GM18502 (cell line): ENCODE measurements around the gene FUT7.

Experiments
- ATAC-seq: cut with Tn5 transposase; IDR thresholded peaks from one replicate; pipeline ENCODE4 v1.9.1; 2021; ENCODE audit warnings: mild to moderate bottlenecking; ENCODE audit not compliant: unreplicated experiment, poor library complexity

Gene FUT7

GRCh38 chr9:136990242-136990911 lies 41.5 kb downstream of the FUT7 start:
- no peak for ATAC-seq

- ATAC-seq: no peak
These were observed 43.0 kb downstream of the FUT7 start for GRCh38 chr9:136988872-136989271.

DNA sequence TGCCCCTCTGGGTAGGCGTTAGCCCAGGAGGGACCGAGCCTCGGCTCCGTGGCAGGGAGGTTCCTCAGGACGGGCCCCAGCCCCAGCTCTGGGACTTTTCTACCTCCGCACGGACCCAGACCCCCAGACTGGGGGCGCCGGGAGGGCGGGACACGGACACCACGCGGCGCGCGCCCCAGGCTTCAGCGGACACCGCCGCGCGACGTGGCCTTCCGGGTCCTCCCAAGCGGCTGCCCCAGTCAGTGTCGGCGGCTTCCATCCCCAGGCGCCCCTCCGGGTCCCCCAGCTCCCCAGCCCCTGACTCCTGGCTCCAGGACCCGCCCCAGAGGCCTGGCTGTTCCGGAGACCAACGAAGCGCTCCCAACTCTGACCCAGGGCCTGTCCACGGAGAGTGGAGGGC lies 46.0 kb downstream of the FUT7 start:
- no peak for ATAC-seq

- no peak for ATAC-seq
These were observed 46.8 kb downstream of the FUT7 start for GRCh38 chr9:136985027-136985602.

- ATAC-seq: no peak
These were observed 47.3 kb downstream of the FUT7 start for GRCh38 chr9:136984464-136985026.

GRCh38 chr9:136983656-136984314 lies 48.1 kb downstream of the FUT7 start:
- ATAC-seq: no peak

DNA sequence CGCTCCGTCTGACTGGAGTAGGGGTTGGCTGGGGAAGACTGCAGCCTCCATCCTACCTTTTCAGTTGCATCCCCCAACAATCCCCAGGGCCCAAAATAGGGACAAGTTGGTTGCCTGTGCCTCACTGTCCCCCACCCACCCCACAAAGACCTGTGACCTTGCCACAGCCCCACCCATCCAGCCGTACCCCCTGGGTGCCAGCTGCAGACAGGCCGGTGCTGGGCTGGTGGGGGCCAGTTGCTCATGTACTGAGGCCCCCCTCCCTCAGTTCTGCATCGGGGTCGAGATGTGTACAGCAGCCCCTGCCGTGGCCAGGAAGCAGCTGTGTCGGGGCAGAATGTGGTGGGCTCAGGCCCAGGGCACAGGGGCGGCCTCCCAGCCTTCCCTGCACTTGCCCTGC lies 48.7 kb downstream of the FUT7 start:
- no peak for ATAC-seq

DNA sequence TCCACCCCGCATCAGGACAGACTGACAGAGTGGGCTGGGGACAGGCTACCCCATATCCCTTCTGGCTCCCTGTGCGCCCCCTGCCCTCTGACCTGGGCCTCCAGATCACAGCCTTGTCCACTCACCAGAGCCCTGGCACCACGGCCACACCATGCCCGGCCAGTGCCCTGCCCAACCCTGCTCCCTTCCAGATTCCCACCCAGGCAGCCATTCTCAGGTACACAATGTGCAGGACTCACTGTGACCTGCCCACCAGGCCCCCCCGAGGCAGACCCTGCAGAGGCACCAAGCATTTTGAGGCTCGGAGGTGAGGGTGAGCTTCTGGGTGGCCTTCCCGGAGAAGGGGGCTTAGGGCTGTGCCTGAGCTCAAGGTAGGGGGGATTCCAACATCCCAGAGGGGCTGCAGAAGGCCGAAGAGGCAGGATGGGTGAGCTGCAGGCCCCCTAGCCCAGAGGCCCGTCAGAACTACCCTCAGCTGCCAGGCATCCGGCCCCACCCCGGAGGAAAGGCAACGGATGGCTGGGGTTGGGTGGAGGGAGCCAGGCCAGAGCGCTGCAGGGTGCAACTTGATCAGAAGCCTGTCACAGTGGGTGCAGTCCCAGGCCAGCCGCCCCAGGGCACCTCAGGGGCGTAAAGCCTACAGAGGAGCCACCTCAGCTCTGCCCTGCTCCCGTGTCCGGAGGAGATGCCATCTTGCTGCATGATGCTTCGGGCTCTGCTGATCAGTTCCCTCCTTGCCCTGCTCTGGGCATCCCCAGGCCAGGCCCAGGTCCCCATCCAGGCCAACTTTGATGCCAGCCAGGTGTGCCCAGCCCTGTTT lies 49.4 kb downstream of the FUT7 start, which contains the start of gene LCNL1:
Gene LCNL1, plus strand, starts transcription at position 762 of the 820 bp plus-strand sequence. CDS start 594 bp downstream, outside the sequence.
- no peak for ATAC-seq

DNA sequence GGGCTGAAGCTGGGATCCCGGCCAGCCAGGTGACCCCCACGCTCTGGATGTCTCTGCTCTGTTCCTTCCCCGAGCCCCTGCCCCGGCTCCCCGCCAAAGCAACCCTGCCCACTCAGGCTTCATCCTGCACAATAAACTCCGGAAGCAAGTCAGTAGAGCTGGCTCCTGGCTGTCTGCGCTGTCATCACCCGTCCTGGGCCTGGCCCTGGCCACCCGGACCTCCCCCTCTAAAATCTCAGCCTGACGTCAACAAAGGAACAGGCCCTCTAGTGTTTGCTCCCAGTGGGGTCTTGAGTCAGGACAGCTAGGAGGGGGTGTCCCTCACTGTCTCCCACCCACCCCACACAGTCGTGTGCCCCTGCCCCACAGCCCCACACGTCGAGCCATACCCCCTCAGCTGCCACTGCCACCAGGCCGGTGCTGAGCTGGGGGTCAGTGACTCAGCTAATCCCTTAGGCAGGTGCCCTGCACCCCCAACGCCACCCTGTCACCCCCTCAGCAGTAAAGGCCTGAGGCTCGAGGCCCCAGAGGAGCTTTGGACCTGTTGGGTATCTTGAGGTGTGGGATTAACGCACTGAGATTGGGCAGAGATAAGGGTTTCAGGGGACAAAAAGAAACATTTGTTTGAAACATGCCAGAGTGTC lies 50.2 kb downstream of the FUT7 start:
- ATAC-seq: no peak

GRCh38 chr9:136980669-136981478 lies 51.0 kb downstream of the FUT7 start:
- ATAC-seq: no peak
